K562 (cell line): ENCODE results near the gene CDH3. TPM values are rescaled to one million over a fixed set of nuclear protein-coding genes. Genes with fewer than 3 reads are reported as not detected.

Source experiments
- ATAC-seq: fragments of 200-7000 bp; cut with Tn5 transposase; 3 replicates; pipeline ENCODE4 v1.9.1; 2020; ENCODE audit warnings: moderate library complexity
- BruUV-seq: library from RNA; stranded (reverse); fragments of 400-500 nt; replicated peaks from 2 replicates; lab custom pipeline; 2021; lab: Mats Ljungman, UMichigan
- CTCF ChIA-PET: fragments of 300-600 bp; formaldehyde crosslinking; extraction: SDS; loops from one replicate; lab custom pipeline; 2021; ENCODE audit warnings: low intra/inter-chr PET ratio; lab: Yijun Ruan, JAX
- POLR2A ChIA-PET: fragments of 300-600, 350-650 bp; sonication (Branson Sonifier 250); formaldehyde crosslinking; extraction: SDS; loops from one replicate; lab custom pipeline; 2021; ENCODE audit warnings: antibody characterized with exemption, inconsistent platforms; lab: Yijun Ruan, JAX
- DNase-seq, 4 experiments: peaks; one replicate each; pipeline versions ENCODE4 v3.0.0 to v3.0.0-alpha.2; 2011 to 2018; ENCODE audit warnings: low spot score in 3 of 4, mixed read lengths in 3 of 4; ENCODE audit errors: extremely low read depth in 1 of 4
- FAIRE-seq: peaks from 2 replicates; lab custom pipeline; 2011; peaks lifted over from hg19 to GRCh38; lab: Jason Lieb, UNC
- H2AFZ ChIP-seq: 2 replicates; pipeline ENCODE4 v1.6.0; 2011; ENCODE audit warnings: low read depth, low read length, control low read depth, inconsistent platforms
- H3K27ac ChIP-seq: fragments of 200-600 bp; 3 replicates; pipeline ENCODE4 v1.8.0; 2011; ENCODE audit warnings: low read depth, mild to moderate bottlenecking, control low read depth, inconsistent platforms, low read length, moderate library complexity, mixed read lengths; ENCODE audit errors: extremely low read depth
- H3K27me3 ChIP-seq, 2 experiments: fragments of 300-600 bp in 1 of 2; 2 replicates in 1 of 2; 3 replicates in 1 of 2; pipeline versions ENCODE4 v1.6.0 to v1.8.0; 2011; ENCODE audit warnings: inconsistent platforms in 2 of 2, low read length in 2 of 2, mild to moderate bottlenecking in 1 of 2, mixed read lengths in 1 of 2, moderate library complexity in 1 of 2; ENCODE audit not compliant: control insufficient read depth in 2 of 2, insufficient read depth in 2 of 2
- H3K36me3 ChIP-seq: fragments of 300-600 bp; 3 replicates; pipeline ENCODE4 v1.8.0; 2011; ENCODE audit warnings: mild to moderate bottlenecking, low read length, inconsistent platforms; ENCODE audit not compliant: control insufficient read depth, insufficient read depth
- H3K4me1 ChIP-seq, 2 experiments: fragments of 200-600 bp in 1 of 2; replicated peaks in 1 of 2; 2 replicates in 1 of 2; 3 replicates in 1 of 2; pipeline versions ENCODE4 v1.5.1 to v1.8.0; 2011; ENCODE audit warnings: inconsistent platforms in 2 of 2, low read length in 2 of 2, mild to moderate bottlenecking in 1 of 2, mixed read lengths in 1 of 2, moderate library complexity in 1 of 2; ENCODE audit not compliant: control insufficient read depth in 2 of 2, insufficient read depth in 2 of 2
- H3K4me2 ChIP-seq: 2 replicates; pipeline ENCODE4 v1.6.1; 2011; ENCODE audit warnings: low read length, control low read depth, inconsistent platforms, mixed read lengths; ENCODE audit not compliant: insufficient read depth
- H3K4me3 ChIP-seq: fragments of 200-600 bp; sonication (generic), shearing (Covaris generic); 2 replicates; pipeline ENCODE4 v1.5.1; 2016; ENCODE audit warnings: control low read depth, inconsistent platforms
- H3K79me2 ChIP-seq: fragments of 200-600 bp; 3 replicates; pipeline ENCODE4 v1.8.0; 2011; ENCODE audit warnings: low read length, inconsistent platforms; ENCODE audit not compliant: control insufficient read depth, insufficient read depth
- H3K9ac ChIP-seq, 2 experiments: 2 replicates each; pipeline versions ENCODE4 v1.6.0 to v1.6.1; 2011; ENCODE audit warnings: low read depth in 2 of 2, low read length in 2 of 2, control low read depth in 1 of 2, inconsistent platforms in 1 of 2, mild to moderate bottlenecking in 1 of 2, mixed read lengths in 1 of 2; ENCODE audit not compliant: insufficient read depth in 1 of 2
- H3K9me1 ChIP-seq: one replicate; pipeline ENCODE4 v1.6.0; 2011; ENCODE audit warnings: inconsistent platforms, mild to moderate bottlenecking, low read length, moderate library complexity; ENCODE audit not compliant: control insufficient read depth, insufficient read depth
- H3K9me3 ChIP-seq: replicated peaks from 2 replicates; pipeline ENCODE4 v1.5.1; 2011; ENCODE audit warnings: low read depth, low read length, inconsistent platforms; ENCODE audit not compliant: control insufficient read depth, insufficient read depth
- H4K20me1 ChIP-seq: replicated peaks from 2 replicates; pipeline ENCODE4 v1.6.1; 2011; ENCODE audit warnings: low read length, inconsistent platforms, mixed read lengths; ENCODE audit not compliant: control insufficient read depth, insufficient read depth
- BACH1 ChIP-seq: fragments of 200-800 bp; sonication (Bioruptor generic); IDR thresholded peaks from 2 replicates; pipeline ENCODE4 v1.6.1; 2016; ENCODE audit warnings: missing genetic modification characterization, missing compliant biosample characterization
- NFRKB ChIP-seq: fragments of 450-650 bp; IDR thresholded peaks from 2 replicates; pipeline ENCODE4 v1.6.1; 2016; ENCODE audit warnings: low read depth
- NRF1 ChIP-seq, 2 experiments: fragments of 450-650 bp; IDR thresholded peaks in 1 of 2; conservative IDR thresholded peaks in 1 of 2; 2 replicates each; pipeline ENCODE4 v1.6.1; 2014; ENCODE audit warnings: mild to moderate bottlenecking in 2 of 2
- PRPF4 ChIP-seq: fragments of 200-400 bp; formaldehyde crosslinking; IDR thresholded peaks from one replicate; pipeline ENCODE4 v1.6.1; 2017; ENCODE audit warnings: low read length, low read depth, mild to moderate bottlenecking; ENCODE audit not compliant: insufficient read depth, poor library complexity, severe bottlenecking
- RB1 ChIP-seq: fragments of 450-650 bp; IDR thresholded peaks from 2 replicates; pipeline ENCODE4 v1.6.1; 2017; ENCODE audit warnings: low read depth, mild to moderate bottlenecking
- SOX6 ChIP-seq: fragments of 450-650 bp; IDR thresholded peaks from 2 replicates; pipeline ENCODE4 v1.6.1; 2014; ENCODE audit warnings: mild to moderate bottlenecking
- SPI1 ChIP-seq: IDR thresholded peaks from 2 replicates; pipeline ENCODE4 v1.6.1; 2011; ENCODE audit warnings: low read depth, low read length, control low read depth, borderline replicate concordance
- ZNF24 ChIP-seq: fragments of 450-650 bp; IDR thresholded peaks from 2 replicates; pipeline ENCODE4 v1.6.1; 2016
- ZNF263 ChIP-seq: sonication (generic); formaldehyde crosslinking; IDR thresholded peaks from 2 replicates; pipeline ENCODE4 v1.8.0; 2022; ENCODE audit warnings: mild to moderate bottlenecking, missing genetic modification reagents, borderline replicate concordance
- ZNF79 ChIP-seq: fragments of 250-450 bp; sonication (Bioruptor Pico); IDR thresholded peaks from 2 replicates; pipeline ENCODE4 v1.4.0; 2020; ENCODE audit warnings: low read depth, mild to moderate bottlenecking, moderate library complexity
- WGBS: fragments of 100-300 bp; shearing (Covaris generic); methylation state at CpG from one replicate; pipeline ENCODE4 v1.1.6; 2016; ENCODE audit warnings: low coverage, mixed read lengths; ENCODE audit not compliant: insufficient coverage; ENCODE audit errors: missing lambda C conversion rate; 5-methylcytosine and 5-hydroxymethylcytosine counted together
- in situ Hi-C: fragments of 300-500 bp; cut with MboI; formaldehyde crosslinking; loops from 4 replicates; pipeline ENCODE4 v1.15.0; 2018; ENCODE audit warnings: inconsistent platforms, mixed read lengths
- intact Hi-C: fragments of 100-400 bp; cut with micrococcal nuclease; formaldehyde crosslinking; loops from 2 replicates; pipeline ENCODE4 v1.14.2; 2022
- polyA plus RNA-seq, 8 experiments: library from polyadenylated mRNA; depleted of rRNA in 4 of 8; stranded (reverse) in 5 of 8; unstranded in 3 of 8; fragments of >200 nt; fragmentation: Nextera tagmentation in 2 of 8; fragmentation: Illumina TruSeq in 1 of 8; extraction: Ambion mirVana in 2 of 8; extraction: Trizol in 1 of 8; gene quantifications; 2 replicates each; pipeline versions ENCODE4 v1.2.1 to v1.2.3, GENCODE V29; 2011 to 2014; ENCODE audit warnings: inconsistent platforms in 1 of 8, missing spikeins in 1 of 8
- total RNA-seq, 7 experiments: library from RNA; depleted of rRNA in 6 of 7; stranded (reverse); fragments of >200 nt in 6 of 7; fragmentation: Illumina TruSeq in 2 of 7; extraction: Trizol in 2 of 7; gene quantifications; 2 replicates each; pipeline versions ENCODE4 v1.2.1 to v1.2.3, GENCODE V29; 2011 to 2021; ENCODE audit warnings: low replicate concordance in 1 of 7
- TF ChIP-seq, protein P1 (sequence below): sonication (generic); IDR thresholded peaks from 2 replicates; pipeline ENCODE4 v1.6.1; 2016
- TF ChIP-seq, protein P2 (sequence below): sonication (generic); formaldehyde crosslinking; IDR thresholded peaks from 2 replicates; pipeline ENCODE4 v1.8.1; 2023; ENCODE audit warnings: missing genetic modification reagents, mild to moderate bottlenecking, borderline replicate concordance

CDH3 gene
- total and polyA plus RNA-seq, 9 of the 15 experiments (the other 6 are each of a cell fraction or from before 2014, with no cell fraction given): 0.06 to 0.09 TPM; not detected in 7

DNA sequence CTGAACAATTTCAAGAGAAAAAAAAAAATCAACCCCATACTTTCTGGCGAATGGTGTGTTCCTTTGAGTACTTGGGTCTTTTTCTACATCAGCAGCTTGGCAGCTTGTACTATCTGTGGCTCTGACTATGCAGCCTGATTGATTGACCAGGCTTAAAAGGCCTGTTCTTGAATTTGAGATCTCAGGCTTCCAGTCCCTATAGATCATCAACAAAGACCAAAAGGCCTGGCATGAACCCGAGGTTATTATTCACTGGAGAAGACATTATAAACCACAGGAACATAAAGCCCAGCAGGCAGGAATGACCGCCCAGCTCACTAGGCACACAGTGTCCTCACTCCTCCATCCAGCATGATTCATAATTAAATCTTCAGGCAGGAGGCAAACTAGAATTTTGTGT is 32.1 kb upstream of the CDH3 start:
- H3K9me1 ChIP-seq: no peaks in the 10 kb centered on the region
- no peak overlapping the region for H3K9ac ChIP-seq
- ChIA-PET CTCF (no interaction called here), POLR2A (no interaction called here)
- intact Hi-C loops (no loop called here), in situ Hi-C loops (no loop called here)
- H3K79me2 ChIP-seq: no peaks in the 10 kb centered on the region
- FAIRE-seq: no peak
- H4K20me1 ChIP-seq: no peaks in the 10 kb centered on the region
- DNase-seq: no peak
- H3K36me3 ChIP-seq: no peaks in the 10 kb centered on the region
- no peak for ATAC-seq
- WGBS: 0% methylated on average over 3 of the region's 3 CpGs
- H3K4me1 ChIP-seq: no peaks in the 10 kb centered on the region
- no peak overlapping the region for H3K4me3 ChIP-seq
- TF ChIP-seq SPI1: no peak
- TF ChIP-seq, protein P1, sequence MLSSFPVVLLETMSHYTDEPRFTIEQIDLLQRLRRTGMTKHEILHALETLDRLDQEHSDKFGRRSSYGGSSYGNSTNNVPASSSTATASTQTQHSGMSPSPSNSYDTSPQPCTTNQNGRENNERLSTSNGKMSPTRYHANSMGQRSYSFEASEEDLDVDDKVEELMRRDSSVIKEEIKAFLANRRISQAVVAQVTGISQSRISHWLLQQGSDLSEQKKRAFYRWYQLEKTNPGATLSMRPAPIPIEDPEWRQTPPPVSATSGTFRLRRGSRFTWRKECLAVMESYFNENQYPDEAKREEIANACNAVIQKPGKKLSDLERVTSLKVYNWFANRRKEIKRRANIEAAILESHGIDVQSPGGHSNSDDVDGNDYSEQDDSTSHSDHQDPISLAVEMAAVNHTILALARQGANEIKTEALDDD: no peak
- TF ChIP-seq SOX6: no peak
- peaks cover 8 to 17% of the 10 kb centered on the region in 2 experiments; a peak in 4 of 5 replicates for H3K27me3 ChIP-seq
- H3K4me2 ChIP-seq: no peak overlapping the region
- BruUV-seq: no TSS peak
- H2AFZ ChIP-seq: no peak overlapping the region
- 0 out of 2 replicates have a peak, but pooled peaks cover 3% of the 10 kb centered on the region for H3K9me3 ChIP-seq
- no peak overlapping the region for H3K27ac ChIP-seq

DNA sequence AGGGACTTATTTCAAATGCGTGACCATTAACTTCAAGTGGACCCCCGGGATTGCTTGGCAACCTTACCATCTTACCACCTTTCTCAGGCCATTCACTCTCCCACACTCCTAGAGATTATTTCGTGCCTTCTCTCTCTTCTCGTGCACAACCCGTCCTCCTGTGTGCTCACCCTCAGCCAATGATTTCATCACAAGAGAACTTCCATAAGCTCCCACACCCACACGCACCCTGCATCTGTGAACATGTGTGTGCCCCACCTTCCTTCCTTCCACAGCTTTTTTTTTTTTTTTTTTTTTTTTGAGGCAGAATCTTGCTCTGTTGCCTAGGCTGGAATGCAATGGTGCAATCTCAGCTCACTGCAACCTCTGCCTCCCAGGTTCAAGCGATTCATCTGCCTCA is 27.4 kb upstream of the CDH3 start:
- in situ Hi-C loops (no loop called here), intact Hi-C loops (no loop called here)
- Histone ChIP-seq H3K9ac (no peak overlapping the region), H3K4me2 (no peak overlapping the region), H3K27ac (no peak overlapping the region), H3K9me3 (0 out of 2 replicates have a peak, but pooled peaks cover 3% of the 10 kb centered on the region), H3K4me3 (no peak overlapping the region), H3K36me3 (no peaks in the 10 kb centered on the region), H4K20me1 (no peaks in the 10 kb centered on the region), H3K79me2 (no peaks in the 10 kb centered on the region), H2AFZ (no peak overlapping the region), H3K9me1 (no peaks in the 10 kb centered on the region), H3K27me3 (peaks cover 8 to 21% of the 10 kb centered on the region in 2 experiments; a peak in 4 of 5 replicates), H3K4me1 (no peaks in the 10 kb centered on the region)
- FAIRE-seq (no peak), DNase-seq (no peak), ATAC-seq (no peak)
- no TSS peak for BruUV-seq
- POLR2A ChIA-PET: no interaction called here
- WGBS: 4% methylated on average over 7 of the region's 7 CpGs
- CTCF ChIA-PET: no interaction called here
- no peak for TF ChIP-seq RB1
- TF ChIP-seq NRF1 (conservative IDR thresholded peaks at IDR 0.05 in 1 of 2, IDR thresholded peaks at IDR 0.05 in 1 of 2): no peak
- TF ChIP-seq ZNF79 (CRISPR knock-in tag): no peak
- TF ChIP-seq BACH1: no peak
- TF ChIP-seq ZNF263 (CRISPR knock-in tag): no peak
- TF ChIP-seq ZNF24: no peak
- TF ChIP-seq, protein P2, sequence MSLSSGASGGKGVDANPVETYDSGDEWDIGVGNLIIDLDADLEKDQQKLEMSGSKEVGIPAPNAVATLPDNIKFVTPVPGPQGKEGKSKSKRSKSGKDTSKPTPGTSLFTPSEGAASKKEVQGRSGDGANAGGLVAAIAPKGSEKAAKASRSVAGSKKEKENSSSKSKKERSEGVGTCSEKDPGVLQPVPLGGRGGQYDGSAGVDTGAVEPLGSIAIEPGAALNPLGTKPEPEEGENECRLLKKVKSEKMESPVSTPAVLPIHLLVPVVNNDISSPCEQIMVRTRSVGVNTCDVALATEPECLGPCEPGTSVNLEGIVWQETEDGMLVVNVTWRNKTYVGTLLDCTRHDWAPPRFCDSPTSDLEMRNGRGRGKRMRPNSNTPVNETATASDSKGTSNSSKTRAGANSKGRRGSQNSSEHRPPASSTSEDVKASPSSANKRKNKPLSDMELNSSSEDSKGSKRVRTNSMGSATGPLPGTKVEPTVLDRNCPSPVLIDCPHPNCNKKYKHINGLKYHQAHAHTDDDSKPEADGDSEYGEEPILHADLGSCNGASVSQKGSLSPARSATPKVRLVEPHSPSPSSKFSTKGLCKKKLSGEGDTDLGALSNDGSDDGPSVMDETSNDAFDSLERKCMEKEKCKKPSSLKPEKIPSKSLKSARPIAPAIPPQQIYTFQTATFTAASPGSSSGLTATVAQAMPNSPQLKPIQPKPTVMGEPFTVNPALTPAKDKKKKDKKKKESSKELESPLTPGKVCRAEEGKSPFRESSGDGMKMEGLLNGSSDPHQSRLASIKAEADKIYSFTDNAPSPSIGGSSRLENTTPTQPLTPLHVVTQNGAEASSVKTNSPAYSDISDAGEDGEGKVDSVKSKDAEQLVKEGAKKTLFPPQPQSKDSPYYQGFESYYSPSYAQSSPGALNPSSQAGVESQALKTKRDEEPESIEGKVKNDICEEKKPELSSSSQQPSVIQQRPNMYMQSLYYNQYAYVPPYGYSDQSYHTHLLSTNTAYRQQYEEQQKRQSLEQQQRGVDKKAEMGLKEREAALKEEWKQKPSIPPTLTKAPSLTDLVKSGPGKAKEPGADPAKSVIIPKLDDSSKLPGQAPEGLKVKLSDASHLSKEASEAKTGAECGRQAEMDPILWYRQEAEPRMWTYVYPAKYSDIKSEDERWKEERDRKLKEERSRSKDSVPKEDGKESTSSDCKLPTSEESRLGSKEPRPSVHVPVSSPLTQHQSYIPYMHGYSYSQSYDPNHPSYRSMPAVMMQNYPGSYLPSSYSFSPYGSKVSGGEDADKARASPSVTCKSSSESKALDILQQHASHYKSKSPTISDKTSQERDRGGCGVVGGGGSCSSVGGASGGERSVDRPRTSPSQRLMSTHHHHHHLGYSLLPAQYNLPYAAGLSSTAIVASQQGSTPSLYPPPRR (CRISPR knock-in tag): no peak
- TF ChIP-seq NFRKB: no peak
- TF ChIP-seq PRPF4: no peak
